MM.1S (cell line): ENCODE results near the gene CGN.

Experiments used
- DNase-seq: peaks from one replicate; pipeline ENCODE4 v3.0.0-alpha.2; 2015
- H2AFZ ChIP-seq: fragments of 300-600 bp; sonication (generic); 2 replicates; pipeline ENCODE4 v1.6.0; 2016; ENCODE audit warnings: antibody characterized with exemption, low read length
- H3F3A ChIP-seq: fragments of 300-600 bp; sonication (generic); 2 replicates; pipeline ENCODE4 v1.6.1; 2016; ENCODE audit warnings: mild to moderate bottlenecking, antibody characterized with exemption, low read length, moderate library complexity, mixed read lengths; ENCODE audit not compliant: insufficient read depth
- H3K27ac ChIP-seq: fragments of 300-600 bp; sonication (generic); 2 replicates; pipeline ENCODE4 v1.5.1; 2016; ENCODE audit warnings: mild to moderate bottlenecking, low read length
- H3K27me3 ChIP-seq: fragments of 300-600 bp; sonication (generic); replicated peaks from 2 replicates; pipeline ENCODE4 v1.6.0; 2016; ENCODE audit warnings: low read length; ENCODE audit not compliant: insufficient read depth
- H3K36me3 ChIP-seq: fragments of 300-600 bp; sonication (generic); replicated peaks from 2 replicates; pipeline ENCODE4 v1.6.1; 2016; ENCODE audit warnings: mild to moderate bottlenecking, low read length, mixed read lengths; ENCODE audit not compliant: insufficient read depth
- H3K4me1 ChIP-seq: fragments of 300-600 bp; sonication (generic); 2 replicates; pipeline ENCODE4 v1.6.1; 2016; ENCODE audit warnings: low read length, mixed read lengths
- H3K4me2 ChIP-seq: fragments of 300-600 bp; sonication (generic); 2 replicates; pipeline ENCODE4 v1.6.0; 2016; ENCODE audit warnings: low read depth, low read length
- H3K4me3 ChIP-seq: fragments of 300-600 bp; sonication (generic); 2 replicates; pipeline ENCODE4 v1.5.1; 2016; ENCODE audit warnings: low read length, mixed read lengths
- H3K79me2 ChIP-seq: fragments of 300-600 bp; sonication (generic); 2 replicates; pipeline ENCODE4 v1.6.1; 2016; ENCODE audit warnings: mixed run types, low read length, mixed read lengths
- H3K9ac ChIP-seq: fragments of 300-600 bp; sonication (generic); 2 replicates; pipeline ENCODE4 v1.6.1; 2016; ENCODE audit warnings: low read length, mixed read lengths
- H3K9me2 ChIP-seq: fragments of 300-600 bp; sonication (generic); replicated peaks from 2 replicates; pipeline ENCODE4 v1.6.1; 2016; ENCODE audit warnings: mild to moderate bottlenecking, low read length, mixed read lengths; ENCODE audit not compliant: insufficient read depth
- H3K9me3 ChIP-seq: fragments of 300-600 bp; sonication (generic); replicated peaks from 2 replicates; pipeline ENCODE4 v1.6.1; 2016; ENCODE audit warnings: mild to moderate bottlenecking, low read length, mixed read lengths; ENCODE audit not compliant: insufficient read depth
- H4K20me1 ChIP-seq: fragments of 300-600 bp; sonication (generic); 2 replicates; pipeline ENCODE4 v1.6.1; 2016; ENCODE audit warnings: mild to moderate bottlenecking, low read length, moderate library complexity, mixed read lengths; ENCODE audit not compliant: insufficient read depth
- CTCF ChIP-seq: fragments of 300-600 bp; sonication (generic); IDR thresholded peaks from 2 replicates; pipeline ENCODE4 v1.5.1; 2016; ENCODE audit warnings: antibody characterized with exemption, low read length, mixed read lengths
- EZH2 ChIP-seq: fragments of 300-600 bp; sonication (generic); optimal IDR thresholded peaks from 2 replicates; pipeline ENCODE3; 2017; ENCODE audit warnings: low read depth, mild to moderate bottlenecking, antibody characterized with exemption, low read length, mixed read lengths
- EZH2phosphoT487 ChIP-seq: fragments of 300-600 bp; sonication (generic); IDR thresholded peaks from 2 replicates; pipeline ENCODE4 v1.6.1; 2018; ENCODE audit warnings: antibody characterized with exemption, low read length

CGN gene

GRCh38 chr1:151540021-151540981 is 29.1 kb downstream of the CGN start, which contains the start of gene TUFT1:
Gene TUFT1 (plus strand): TSS chr1:151540309. CDS start chr1:151540367, 58 bp downstream.
- H3K4me2 ChIP-seq = peak within 1 kb of the TSS; percentile 80
- H3K9ac ChIP-seq = peak within 1 kb of the TSS; percentile 73
- H3K4me3 ChIP-seq = peak within 1 kb of the TSS; percentile 82
- H3K9me2 ChIP-seq = no peaks in the 10 kb centered on the region
- peak within 1 kb of the TSS; percentile 76 for H2AFZ ChIP-seq
- H3K27me3 ChIP-seq = no peaks in the 10 kb centered on the region
- peaks cover 30% of the 10 kb centered on the region for H3K79me2 ChIP-seq
- H4K20me1 ChIP-seq = no peaks in the 10 kb centered on the region
- no peaks in the 10 kb centered on the region for H3K9me3 ChIP-seq
- TF ChIP-seq EZH2 (no peak), CTCF (no peak), EZH2phosphoT487 (no peak)
- DNase-seq = peak; percentile 100
- peaks cover 15% of the 10 kb centered on the region for H3F3A ChIP-seq
- H3K4me1 ChIP-seq = peaks cover 14% of the 10 kb centered on the region
- no peaks in the 10 kb centered on the region for H3K36me3 ChIP-seq
- peak within 1 kb of the TSS; percentile 82 for H3K27ac ChIP-seq

DNA sequence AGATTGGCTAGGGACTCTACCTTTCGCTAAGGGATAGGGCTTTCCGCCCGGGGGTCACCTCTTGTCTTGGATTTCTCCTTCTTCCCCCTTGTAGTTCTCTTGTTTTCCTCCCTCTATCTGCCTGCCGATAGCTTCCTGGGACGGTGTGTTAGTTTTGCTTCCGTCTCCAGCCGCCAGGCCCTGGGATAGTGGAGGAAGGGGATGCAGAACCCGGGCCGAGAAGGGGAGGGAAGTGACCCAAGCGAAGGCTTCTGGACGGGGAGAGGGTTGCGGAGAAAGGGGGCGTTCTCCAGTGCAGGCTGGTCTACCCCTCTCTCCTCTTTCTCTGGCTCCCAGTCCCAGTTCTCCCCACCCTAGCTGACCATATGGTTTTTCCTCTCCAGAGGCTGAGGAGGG is 29.8 kb downstream of the CGN start:
- Histone ChIP-seq H4K20me1 (no peaks in the 10 kb centered on the region), H3K9me2 (no peaks in the 10 kb centered on the region), H3K27ac (peak overlapping the region; percentile 82; the same call in 1 of the 2 replicates), H3K9ac (peak overlapping the region; percentile 73), H3K4me2 (peak overlapping the region; percentile 80), H3K36me3 (no peaks in the 10 kb centered on the region), H3K4me3 (peak overlapping the region; percentile 82), H3K9me3 (no peaks in the 10 kb centered on the region), H3K27me3 (no peaks in the 10 kb centered on the region), H2AFZ (peak overlapping the region; percentile 76), H3K79me2 (peaks cover 30% of the 10 kb centered on the region), H3F3A (peaks cover 15% of the 10 kb centered on the region), H3K4me1 (peaks cover 14% of the 10 kb centered on the region)
- peak; percentile 13 for DNase-seq
- TF ChIP-seq CTCF (no peak), EZH2phosphoT487 (no peak), EZH2 (no peak)

GRCh38 chr1:151541752-151542151 is 30.6 kb downstream of the CGN start:
- Histone ChIP-seq H3K79me2 (peaks cover 36% of the 10 kb centered on the region), H3K27ac (no peak overlapping the region), H3F3A (peaks cover 15% of the 10 kb centered on the region), H3K4me1 (peaks cover 19% of the 10 kb centered on the region), H3K9ac (no peak overlapping the region), H3K9me3 (no peaks in the 10 kb centered on the region), H3K36me3 (no peaks in the 10 kb centered on the region), H2AFZ (no peak overlapping the region), H3K4me2 (peak overlapping the region; percentile 80; the same call in 1 of the 2 replicates), H3K27me3 (no peaks in the 10 kb centered on the region), H4K20me1 (no peaks in the 10 kb centered on the region), H3K9me2 (no peaks in the 10 kb centered on the region), H3K4me3 (no peak overlapping the region; the same call in 1 of the 2 replicates)
- TF ChIP-seq EZH2 = no peak
- no peak for TF ChIP-seq EZH2phosphoT487
- DNase-seq = peak; percentile 4
